ENCODE measurements around the gene PPP1R26.

DNA sequence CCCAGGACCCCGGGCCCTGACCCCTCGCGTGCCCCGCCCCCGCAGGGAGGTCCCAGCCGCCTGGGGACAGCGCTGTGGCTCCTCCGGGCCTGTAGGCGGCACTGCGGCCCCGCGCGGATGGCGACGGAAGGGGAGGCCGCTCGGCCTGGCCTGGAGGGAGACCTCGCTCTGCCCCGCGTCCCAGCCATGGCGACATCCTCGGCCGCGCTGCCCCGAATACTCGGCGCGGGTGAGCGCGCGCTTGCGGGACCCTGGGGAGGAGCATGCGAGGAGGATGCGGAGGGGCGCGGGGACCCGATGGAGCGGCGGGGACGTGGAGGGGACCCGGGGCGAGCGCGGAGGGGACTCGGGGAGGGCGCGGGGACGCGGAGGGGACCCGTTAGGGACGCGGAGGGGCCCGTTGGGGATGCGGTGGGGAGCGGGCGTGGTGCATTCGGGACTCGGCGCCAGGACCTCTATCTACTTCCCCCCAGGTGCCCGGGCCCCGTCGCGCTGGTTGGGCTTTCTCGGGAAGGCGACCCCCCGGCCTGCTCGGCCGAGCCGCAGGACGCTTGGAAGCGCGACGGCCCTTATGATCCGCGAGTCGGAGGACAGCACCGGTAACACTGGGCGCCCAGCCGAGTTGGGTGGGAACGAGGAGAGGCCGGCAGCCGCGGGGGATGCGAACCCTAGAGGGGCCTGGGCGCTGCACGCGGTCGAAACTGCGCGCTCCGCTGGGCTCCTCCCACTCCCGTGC, 21.1 kb downstream of the PPP1R26 start, which contains the start of gene MRPS2:
- TF ChIP-seq, protein P1, sequence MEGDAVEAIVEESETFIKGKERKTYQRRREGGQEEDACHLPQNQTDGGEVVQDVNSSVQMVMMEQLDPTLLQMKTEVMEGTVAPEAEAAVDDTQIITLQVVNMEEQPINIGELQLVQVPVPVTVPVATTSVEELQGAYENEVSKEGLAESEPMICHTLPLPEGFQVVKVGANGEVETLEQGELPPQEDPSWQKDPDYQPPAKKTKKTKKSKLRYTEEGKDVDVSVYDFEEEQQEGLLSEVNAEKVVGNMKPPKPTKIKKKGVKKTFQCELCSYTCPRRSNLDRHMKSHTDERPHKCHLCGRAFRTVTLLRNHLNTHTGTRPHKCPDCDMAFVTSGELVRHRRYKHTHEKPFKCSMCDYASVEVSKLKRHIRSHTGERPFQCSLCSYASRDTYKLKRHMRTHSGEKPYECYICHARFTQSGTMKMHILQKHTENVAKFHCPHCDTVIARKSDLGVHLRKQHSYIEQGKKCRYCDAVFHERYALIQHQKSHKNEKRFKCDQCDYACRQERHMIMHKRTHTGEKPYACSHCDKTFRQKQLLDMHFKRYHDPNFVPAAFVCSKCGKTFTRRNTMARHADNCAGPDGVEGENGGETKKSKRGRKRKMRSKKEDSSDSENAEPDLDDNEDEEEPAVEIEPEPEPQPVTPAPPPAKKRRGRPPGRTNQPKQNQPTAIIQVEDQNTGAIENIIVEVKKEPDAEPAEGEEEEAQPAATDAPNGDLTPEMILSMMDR (IDR thresholded peaks at IDR 0.05), result peak; percentile 80 to 89 (median 86)
- peak; percentile 50 for TF ChIP-seq POLR2A (IDR thresholded peaks at IDR 0.05)

Data from prostate gland (tissue), 2 donors.